ENCODE measurements around the gene PDCL2. TPM values are rescaled to one million over a fixed set of nuclear protein-coding genes. Genes with fewer than 3 reads are reported as not detected.

Gene PDCL2
- total RNA-seq, 4 donors from 2014 or later, result not detected

GRCh38 chr4:55547918-55548317 is 44.1 kb downstream of the PDCL2 start:
- H3K27me3 ChIP-seq, result no peaks in the 10 kb centered on the region
- no peak for DNase-seq
- H3K27ac ChIP-seq, result peak overlapping the region in 3 of 4 donors; percentile 97 to 98 (median 98)
- H3K36me3 ChIP-seq, result no peaks in the 10 kb centered on the region
- TF ChIP-seq POLR2A (IDR thresholded peaks at IDR 0.05) (no peak), CTCF (IDR thresholded peaks at IDR 0.05) (no peak)
- H3K4me3 ChIP-seq, result peak overlapping the region in 1 of 4 donors; percentile 90
- H3K9me3 ChIP-seq, result no peaks in the 10 kb centered on the region
- H3K4me1 ChIP-seq, result peaks cover 0 to 17% (median 6%) of the 10 kb centered on the region in 4 donors

GRCh38 chr4:55547466-55547770 is 44.6 kb downstream of the PDCL2 start:
- no peak for TF ChIP-seq CTCF (IDR thresholded peaks at IDR 0.05)
- TF ChIP-seq POLR2A (IDR thresholded peaks at IDR 0.05), result no peak
- Histone ChIP-seq H3K4me1 (peaks cover 0 to 17% (median 6%) of the 10 kb centered on the region in 4 donors), H3K9me3 (no peaks in the 10 kb centered on the region), H3K27ac (peak overlapping the region; percentile 97 to 98 (median 98)), H3K4me3 (peak overlapping the region; percentile 83 to 95 (median 88)), H3K36me3 (no peaks in the 10 kb centered on the region), H3K27me3 (no peaks in the 10 kb centered on the region)
- no peak for DNase-seq

GRCh38 chr4:55546756-55547465 is 45.1 kb downstream of the PDCL2 start, which contains the start of gene CLOCK:
Gene CLOCK (minus strand): TSS chr4:55546909. CDS start chr4:55482785, 64,124 bp downstream.
- TF ChIP-seq CTCF (IDR thresholded peaks at IDR 0.05) (peak; percentile 31 to 77 (median 64)), POLR2A (IDR thresholded peaks at IDR 0.05) (peak; percentile 54 to 72)
- no peaks in the 10 kb centered on the region for H3K36me3 ChIP-seq
- no peaks in the 10 kb centered on the region for H3K27me3 ChIP-seq
- H3K4me1 ChIP-seq, result peaks cover 0 to 17% (median 6%) of the 10 kb centered on the region in 4 donors
- no peaks in the 10 kb centered on the region for H3K9me3 ChIP-seq
- DNase-seq, result peak; percentile 77 to 92 (median 90)
- peak within 1 kb of the TSS; percentile 97 to 98 (median 98) for H3K27ac ChIP-seq
- peak within 1 kb of the TSS; percentile 83 to 95 (median 88) for H3K4me3 ChIP-seq

- TF ChIP-seq CTCF (IDR thresholded peaks at IDR 0.05) (no peak), POLR2A (IDR thresholded peaks at IDR 0.05) (no peak)
- DNase-seq, result no peak
- peak overlapping the region; percentile 83 to 95 (median 88) for H3K4me3 ChIP-seq
Observed at GRCh38 chr4:55546506-55546755, 45.6 kb downstream of the PDCL2 start.

GRCh38 chr4:55545641-55546505 is 46.2 kb downstream of the PDCL2 start:
- Histone ChIP-seq H3K36me3 (no peaks in the 10 kb centered on the region), H3K9me3 (no peaks in the 10 kb centered on the region), H3K4me1 (peaks cover 0 to 17% (median 6%) of the 10 kb centered on the region in 4 donors), H3K27me3 (no peaks in the 10 kb centered on the region), H3K27ac (peak overlapping the region; percentile 97 to 98 (median 98)), H3K4me3 (peak overlapping the region; percentile 83 to 95 (median 88))
- DNase-seq, result peak; percentile 64 to 89 (median 89)
- peak in 1 of 2 donors; percentile 29 for TF ChIP-seq POLR2A (IDR thresholded peaks at IDR 0.05)
- no peak for TF ChIP-seq CTCF (IDR thresholded peaks at IDR 0.05)

More at GRCh38 chr4:55546506-55546755, 45.6 kb downstream of the PDCL2 start:
- Histone ChIP-seq H3K27me3 (no peaks in the 10 kb centered on the region), H3K4me1 (peaks cover 0 to 17% (median 6%) of the 10 kb centered on the region in 4 donors), H3K36me3 (no peaks in the 10 kb centered on the region), H3K27ac (peak overlapping the region; percentile 97 to 98 (median 98)), H3K9me3 (no peaks in the 10 kb centered on the region)

Data from Peyer's patch (tissue), 4 donors.